HG03457 (cell line): ENCODE data around the gene PTPRN2.
"Not testable (repeated sequence)": the region's sequence is repeated elsewhere in the genome, so short reads cannot be mapped to it uniquely, and the experiment has no call there.

Source experiments
- ATAC-seq: cut with Tn5 transposase; IDR thresholded peaks from one replicate; pipeline ENCODE4 v1.9.1; 2021; ENCODE audit warnings: moderate number of reproducible peaks; ENCODE audit not compliant: unreplicated experiment

The PTPRN2 gene

DNA sequence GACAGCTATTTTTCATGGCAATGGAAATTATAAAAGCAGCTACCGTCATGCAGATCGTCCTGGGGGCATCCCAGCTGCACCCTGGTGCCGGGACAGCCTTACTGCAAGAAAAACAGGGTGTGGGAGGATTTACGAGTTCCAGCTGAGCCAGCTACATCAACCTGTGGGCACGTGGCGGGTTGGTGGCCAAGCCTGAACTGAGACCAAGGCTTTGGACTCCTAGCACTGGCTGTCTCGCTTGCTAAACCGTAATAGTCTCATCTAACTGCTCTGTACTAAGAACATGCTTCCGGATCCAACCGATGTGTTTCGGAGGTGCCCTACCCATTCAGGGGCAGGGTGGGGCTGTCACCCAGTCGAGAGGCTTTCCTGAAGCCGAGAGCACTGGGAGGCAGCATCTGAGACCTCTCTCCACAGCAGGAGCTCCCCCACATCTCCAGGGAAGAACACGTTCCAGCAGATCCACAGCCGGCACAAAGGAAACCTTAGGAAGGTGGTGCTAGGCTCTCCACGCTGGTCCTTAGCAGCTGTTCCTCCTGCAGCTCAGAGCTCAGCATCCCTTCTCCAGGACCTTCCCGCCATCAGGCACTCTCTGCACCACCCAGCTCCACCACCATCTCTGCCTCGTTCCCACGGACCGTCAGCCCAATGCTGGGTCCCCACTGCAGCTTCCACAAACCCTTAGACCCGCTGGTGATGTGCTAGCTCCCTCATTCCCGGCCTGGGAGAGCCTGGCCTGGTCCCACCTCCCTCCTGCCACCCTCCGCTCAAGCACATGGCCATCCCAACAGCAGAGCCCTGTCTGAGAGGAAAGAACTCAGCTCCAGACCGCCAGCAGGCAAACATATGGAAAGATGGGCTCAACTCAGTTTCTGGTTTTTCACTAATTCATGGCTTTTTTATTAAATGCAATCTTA lies 158.5 kb downstream of the PTPRN2 start:
- no peak for ATAC-seq

DNA sequence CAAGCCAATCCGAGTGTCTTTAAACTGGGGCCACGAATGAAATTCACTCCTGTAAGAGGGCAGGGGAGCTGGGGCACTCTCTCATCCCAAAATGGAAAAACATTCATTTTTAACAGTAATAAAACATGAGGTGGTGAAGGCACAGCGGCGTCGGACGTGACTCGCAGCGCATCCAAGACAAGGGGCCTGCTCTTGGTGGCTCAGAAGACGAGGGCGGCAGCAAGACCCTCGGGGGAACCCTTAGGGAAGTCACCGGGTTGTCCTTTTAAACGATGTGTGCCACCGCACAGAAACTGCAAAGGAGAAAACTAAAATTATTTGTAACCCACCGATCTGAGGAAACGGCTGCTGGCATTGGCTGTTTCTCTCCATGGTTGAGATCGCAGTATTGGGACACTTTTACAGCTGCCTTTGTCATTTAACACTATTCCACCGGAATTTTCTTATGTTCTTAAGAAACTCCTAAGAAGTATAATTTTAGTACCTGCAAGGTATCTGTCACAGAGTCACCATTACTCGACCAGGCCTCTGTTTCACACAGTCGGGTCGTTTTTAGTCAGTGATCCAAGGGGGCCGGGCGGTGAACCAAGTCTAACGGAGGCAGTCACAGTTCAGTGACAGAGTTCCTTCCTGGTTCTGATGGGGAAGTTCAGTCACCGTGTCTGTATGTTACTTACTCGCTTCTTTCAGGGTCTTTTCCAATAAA lies 159.3 kb downstream of the PTPRN2 start:
- no peak for ATAC-seq

DNA sequence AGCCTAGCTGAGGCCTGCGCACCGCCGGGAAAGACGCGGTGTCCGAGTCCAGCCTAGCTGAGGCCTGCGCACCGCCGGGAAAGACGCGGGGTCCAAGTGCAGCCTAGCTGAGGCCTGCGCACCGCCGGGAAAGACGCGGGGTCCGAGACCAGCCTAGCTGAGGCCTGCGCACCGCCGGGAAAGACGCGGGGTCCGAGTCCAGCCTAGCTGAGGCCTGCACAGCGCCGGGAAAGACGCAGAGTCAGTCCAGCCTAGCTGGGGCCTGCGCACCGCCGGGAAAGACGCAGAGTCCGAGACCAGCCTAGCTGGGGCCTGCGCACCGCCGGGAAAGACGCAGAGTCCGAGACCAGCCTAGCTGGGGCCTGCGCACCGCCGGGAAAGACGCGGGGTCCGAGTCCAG lies 161.9 kb downstream of the PTPRN2 start:
- not testable (repeated sequence) for ATAC-seq

DNA sequence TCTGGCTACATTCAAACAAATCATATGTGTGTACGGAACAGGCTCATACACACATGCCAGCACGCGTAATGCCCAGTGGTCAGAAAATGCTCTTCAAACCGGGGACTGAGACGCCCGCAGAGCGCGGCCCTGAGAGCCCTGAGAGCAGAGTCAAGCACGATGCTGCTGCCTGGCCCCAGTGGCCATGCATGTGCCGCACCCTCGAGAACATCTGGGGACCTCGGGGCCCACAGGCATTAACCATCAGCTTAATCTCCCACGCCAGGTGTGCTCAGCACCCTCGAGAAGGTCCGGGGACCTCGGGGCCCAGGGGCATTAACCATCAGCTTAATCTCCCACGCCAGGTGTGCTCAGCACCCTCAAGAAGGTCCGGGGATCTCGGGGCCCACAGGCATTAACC lies 163.1 kb downstream of the PTPRN2 start:
- no peak for ATAC-seq

DNA sequence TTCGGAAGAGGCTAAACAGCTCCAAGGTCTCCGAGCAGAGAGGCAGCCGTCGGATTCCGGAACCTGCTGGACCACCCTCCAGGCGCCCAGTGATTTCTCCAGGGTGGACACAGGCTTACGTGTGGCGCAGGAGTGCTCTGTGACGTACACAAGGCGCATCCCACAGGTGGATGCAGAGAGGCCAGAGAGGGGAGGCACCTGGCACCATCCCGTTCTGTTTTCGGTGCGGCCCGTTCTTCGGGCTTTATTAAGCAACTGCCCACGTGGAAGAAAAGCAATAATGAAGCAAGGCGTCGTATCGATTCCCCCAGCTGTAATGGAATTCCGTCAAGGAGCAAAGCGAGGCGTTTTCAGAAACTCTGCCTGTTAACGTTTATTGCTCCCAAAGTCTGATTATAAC lies 163.6 kb downstream of the PTPRN2 start:
- ATAC-seq: no peak

DNA sequence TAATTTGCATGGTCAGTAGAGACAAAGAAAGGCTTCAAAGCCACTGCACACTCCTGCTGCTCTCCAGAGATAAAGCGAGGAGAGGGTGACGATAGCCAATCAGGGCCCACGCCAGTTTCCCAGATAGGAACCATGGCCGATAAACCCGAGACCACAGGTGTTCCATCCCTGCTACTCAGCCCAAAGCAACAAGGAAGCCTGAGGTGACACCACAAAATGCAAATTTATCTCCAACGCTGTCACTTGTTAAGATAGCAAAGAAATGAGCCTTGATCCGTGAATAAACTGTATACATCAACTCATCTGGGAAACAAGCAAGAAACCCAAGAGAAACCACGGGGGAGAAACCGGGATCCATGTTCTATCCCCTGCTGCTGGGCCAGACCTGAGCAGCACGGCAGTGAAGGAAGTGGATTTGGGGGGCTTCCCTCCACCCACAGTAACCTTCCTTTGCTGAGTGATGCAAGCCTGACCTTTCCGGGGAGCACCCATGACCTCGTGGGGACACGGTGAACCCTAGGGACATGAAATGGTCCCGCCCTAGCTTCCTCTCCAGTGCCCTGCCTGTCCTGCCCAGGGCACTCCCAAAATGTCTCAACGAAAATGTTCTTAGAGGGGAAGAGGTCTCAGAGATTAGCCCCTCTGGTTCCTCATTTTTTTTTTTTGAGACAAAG lies 164.6 kb downstream of the PTPRN2 start:
- no peak for ATAC-seq

DNA sequence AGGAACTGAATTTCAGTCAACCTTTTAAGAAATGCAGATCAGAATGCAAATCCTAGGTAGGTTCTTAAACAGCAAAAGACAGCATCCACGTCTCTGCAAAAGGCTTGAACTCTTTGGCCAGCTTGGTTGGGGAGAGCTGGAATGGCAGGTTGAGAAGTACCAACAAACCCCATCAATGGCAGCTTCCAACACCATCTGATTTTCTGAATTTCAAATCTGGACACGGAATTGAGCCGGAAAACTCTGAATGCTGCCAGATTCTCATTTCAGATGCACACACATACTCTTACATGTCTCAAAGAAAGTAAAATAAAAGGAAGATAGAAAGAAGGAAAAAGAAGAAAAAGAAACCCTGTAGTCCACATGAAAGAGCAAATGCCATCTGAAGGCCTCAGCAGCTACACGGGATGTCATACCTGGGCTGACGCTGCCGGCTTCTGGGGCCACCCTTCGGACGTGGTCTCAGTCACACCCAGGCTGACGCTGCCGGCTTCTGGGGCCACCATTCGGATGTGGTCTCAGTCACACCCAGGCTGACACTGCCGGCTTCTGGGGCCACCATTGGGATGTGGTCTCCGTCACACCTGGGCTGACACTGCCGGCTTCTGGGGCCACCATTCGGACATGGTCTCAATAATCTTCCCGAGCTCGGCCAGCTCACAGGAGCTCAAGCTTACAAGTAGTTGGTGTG lies 165.3 kb downstream of the PTPRN2 start:
- ATAC-seq: no peak

DNA sequence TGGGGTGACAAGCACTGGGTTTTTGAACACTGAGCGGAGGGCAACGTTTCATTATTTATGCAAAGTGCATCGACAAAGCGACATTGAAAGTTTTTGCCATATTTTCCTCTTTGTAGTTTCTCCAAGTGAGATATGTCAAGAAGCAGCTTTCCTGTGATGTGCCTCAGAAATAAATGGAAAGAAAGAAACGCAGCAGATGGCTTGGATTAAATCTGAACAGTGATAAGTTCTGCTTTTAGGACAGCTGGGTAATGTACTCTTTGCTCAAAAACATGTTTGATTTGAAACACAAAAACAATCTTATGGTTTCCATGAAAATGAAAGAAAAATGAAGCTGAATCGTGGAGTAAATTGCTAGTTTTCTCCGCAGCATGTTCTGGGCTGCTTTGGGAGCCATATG lies 166.3 kb downstream of the PTPRN2 start:
- ATAC-seq: no peak

DNA sequence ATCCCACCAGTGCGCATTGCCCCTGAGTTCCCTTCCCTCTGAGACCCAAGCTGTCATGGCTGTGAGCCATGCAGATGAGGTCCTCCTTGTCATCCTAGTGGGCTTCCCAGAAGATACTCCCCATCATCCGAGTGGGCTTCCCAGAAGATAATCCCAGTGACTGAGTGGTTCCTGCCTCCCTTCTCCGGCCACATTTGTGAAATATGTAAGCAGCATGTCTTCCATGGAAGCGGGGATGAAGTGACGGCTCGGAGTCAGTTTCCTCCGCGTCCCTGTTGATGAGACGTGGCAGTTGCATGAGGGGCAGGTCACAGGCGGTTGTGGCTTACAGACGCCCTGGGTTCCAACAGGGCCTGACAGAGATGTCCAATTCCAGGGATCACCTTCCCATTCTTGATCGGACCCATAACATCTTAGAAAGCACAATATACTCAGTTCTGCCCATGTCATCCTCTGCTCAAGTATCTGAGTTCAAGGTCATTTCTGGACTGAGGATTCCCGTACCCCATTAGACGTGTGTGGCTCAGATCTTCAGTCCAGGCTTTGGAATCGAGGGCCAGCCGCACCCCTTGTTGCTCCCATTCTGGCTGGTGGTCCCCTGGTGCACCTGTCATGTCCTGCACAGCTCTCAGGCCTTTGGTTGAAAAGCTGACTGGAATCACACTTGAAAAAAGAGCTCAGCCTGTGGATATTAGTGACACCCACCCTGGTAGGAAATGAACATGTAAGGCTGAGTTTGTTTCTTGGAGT lies 166.9 kb downstream of the PTPRN2 start:
- ATAC-seq: no peak

DNA sequence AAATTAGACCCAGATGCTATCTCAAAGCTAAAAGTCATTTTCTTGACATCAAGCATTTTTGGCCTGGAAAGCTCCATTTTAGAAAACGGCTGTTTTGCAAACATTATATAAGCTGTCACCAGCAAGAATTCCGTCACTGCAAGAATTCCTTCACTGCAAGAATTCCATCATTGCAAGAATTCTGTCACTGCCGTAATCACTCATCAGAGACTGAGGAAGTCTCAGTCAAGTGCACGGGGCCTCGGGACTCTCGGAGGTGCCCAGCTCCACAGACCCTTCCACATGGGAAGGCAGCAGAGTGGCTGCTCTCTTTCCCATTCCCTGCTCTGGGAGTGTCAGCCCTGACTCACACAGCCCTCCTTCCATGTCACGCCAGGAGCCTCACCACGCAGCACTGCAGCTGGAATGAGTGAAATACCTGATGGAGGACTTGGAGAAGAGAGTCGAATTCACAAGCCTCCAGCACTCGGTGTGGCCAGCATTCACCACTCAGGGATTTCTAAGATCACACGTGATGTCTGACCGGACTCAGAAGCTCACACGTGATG lies 168.3 kb downstream of the PTPRN2 start:
- no peak for ATAC-seq

DNA sequence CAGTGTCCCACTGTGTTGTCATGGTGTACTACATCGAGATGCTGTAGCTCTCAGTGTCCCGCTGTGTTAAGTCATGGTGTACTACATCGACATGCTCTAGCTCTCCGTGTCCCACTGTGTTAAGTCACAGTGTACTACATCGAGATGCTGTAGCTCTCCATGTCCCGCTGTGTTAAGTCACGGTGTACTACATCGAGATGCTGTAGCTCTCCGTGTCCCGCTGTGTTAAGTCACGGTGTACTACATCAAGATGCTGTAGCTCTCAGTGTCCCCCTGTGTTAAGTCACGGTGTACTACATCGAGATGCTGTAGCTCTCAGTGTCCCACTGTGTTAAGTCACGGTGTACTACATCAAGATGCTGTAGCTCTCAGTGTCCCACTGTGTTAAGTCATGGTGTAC lies 169.2 kb downstream of the PTPRN2 start:
- ATAC-seq: not testable (repeated sequence)

DNA sequence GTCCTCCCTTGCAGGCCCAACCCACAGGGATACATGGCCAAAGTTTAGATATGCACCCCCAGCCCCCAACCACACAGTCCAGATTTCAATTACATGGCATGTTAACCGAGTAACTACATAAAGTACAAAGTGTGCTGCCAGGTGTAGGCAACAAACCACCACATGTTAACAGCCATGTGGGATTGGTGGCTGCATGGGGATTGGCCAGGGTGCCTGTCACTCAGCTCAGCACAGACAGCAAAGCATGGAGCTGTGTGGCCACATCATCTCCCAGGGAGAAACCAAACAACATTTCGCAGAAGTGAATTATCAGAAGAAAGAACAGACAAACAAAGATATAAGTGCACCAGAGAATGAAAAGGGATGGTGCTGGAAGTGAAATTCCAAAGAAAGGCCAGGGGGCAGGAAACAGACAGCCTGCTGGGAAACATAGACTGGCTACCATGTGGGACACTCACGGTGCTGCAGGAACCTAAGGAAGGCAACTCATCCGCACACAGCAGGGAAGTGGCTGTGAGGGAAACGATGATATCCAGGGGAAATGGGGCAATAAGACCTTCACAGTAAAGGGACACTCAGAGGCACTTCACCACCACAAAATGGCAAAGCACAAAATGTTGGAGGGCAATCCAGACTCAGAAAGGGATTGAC lies 171.2 kb downstream of the PTPRN2 start:
- ATAC-seq: no peak

DNA sequence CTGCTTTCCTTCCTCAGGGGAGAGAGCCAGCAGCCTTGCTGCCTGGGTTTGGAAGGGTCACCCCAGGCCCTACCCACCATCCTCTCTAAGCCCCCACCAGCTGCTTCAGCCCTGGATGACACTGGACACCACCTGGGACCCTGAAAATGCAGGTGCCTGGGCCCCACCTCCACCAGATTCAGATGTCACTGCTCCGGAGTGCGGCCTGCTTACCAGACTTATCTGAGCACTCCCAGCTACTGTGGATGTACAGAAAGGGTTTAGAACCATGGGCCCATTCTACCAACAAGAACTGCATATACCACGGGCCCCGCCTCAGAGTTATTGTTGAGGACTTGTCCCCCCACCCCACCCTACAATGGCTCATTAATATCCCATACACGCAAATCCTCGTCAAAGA lies 172.3 kb downstream of the PTPRN2 start:
- ATAC-seq: no peak

DNA sequence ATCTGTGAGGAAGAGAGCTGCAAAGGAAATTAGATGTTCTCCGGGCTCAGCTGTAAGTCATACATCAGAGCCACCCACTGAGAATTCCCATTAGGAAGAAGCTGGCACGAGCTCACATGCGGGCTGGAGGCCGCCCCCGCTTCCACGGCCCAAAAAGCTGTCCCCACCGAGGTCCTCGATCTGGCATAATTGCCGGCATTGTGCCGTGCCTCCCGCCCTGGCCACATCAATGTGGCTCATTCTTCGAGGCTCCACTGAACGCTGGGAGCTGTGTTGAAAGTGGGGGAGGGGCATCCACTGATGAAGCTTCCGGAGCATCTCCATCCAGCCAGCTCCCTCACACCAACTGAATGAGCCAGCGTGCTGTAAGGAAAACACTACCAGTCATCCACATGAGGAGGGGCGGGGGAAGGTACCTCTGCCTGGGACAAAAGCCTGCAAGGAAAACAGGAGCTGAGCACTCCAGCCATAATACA lies 173.1 kb downstream of the PTPRN2 start:
- ATAC-seq: no peak

DNA sequence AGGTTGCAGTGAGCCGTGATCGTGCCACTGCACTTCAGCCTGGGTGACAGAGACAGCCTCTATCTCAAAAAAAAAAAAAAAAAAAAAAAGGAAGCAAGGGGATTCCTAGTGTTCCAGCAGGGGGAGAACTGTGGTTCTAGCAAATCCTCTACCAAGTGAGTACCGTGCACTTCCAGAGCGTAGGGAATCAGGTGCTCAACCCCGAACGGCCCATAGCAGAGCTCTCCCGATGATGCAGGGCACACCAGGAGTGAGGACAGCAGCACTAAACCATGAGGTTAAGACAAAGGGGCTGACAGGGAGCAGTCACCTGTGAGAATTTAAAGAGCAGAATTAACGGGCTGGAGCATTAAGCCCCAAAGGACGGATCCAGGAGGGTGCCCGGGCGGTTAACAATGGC lies 173.6 kb downstream of the PTPRN2 start:
- ATAC-seq: no peak

DNA sequence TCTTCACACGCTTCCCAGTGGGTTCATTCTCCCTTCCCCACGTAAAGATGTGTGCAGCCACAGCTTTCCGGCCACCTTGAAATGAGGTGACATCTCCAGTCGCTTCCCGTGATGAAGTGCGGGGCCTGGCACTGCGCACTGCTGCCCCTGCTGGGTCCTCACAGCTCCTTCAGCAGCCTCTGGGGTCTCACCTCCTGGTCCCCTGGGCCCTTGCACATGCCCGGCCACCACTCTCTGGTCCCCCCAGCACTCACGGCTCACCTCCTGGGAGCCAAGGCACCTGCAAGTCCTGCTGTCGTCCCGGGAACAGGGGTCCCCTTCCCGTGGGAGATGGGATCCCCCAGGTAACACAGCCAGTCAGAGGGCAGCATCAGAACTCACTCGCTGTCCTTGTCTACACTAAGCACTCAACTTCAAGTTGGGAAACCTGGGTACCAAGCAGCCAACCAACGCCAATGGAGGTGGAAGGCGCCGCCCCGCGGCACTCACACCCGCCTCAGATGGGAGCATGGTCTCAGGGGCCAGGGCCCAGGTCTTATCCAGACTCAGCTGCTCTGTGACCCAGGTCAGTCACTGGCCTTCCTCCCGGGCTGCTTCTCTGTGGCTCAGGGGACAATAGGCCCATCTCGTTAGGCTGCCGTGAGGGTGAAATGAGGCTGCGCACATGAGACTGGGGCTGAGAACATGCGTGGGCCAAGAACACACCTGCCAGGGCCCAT lies 176.2 kb downstream of the PTPRN2 start:
- no peak for ATAC-seq

DNA sequence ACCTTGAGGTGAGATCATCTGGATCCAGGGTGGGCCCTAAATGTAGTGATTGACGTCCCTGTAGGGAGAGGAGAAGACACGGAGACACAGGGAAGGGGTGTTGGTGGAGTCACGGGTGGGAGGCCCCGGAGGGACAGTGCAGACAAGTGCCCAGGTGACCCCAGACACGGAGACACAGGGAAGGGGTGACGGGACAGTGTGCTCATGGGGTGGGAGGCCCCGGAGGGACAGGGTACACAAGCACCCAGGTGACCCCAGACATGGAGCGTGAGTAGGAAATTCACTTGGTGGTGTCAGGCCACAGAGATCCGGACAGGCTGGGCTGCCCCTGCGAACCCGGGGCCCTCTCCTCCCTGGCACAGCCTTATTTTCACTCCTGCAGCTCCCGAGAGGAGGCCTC lies 176.9 kb downstream of the PTPRN2 start:
- ATAC-seq: no peak

DNA sequence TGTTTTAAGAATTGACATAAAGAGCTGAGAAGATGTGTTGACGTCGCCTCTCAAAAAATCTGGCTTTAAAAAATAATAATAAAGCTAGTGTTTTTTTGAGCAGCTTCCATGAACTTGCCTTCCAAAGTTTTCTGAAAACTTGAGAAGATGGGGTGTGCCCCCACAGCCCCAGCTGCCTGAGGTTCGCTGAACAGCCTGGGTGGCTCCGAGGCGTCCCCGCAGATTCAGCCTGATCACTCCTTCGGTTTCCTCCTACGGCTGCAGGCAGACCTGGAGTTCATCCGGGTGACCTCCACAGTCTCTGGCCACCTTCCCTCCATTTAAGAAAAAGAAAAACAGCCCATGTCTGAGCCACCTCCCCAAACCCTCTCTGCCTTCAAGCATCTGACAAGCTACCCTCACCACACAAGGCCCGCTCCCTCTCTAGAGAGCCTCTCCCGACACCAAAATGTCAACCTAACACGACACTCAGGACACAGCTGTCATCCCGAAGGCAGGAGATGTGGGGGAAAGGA lies 177.8 kb downstream of the PTPRN2 start:
- ATAC-seq: no peak

DNA sequence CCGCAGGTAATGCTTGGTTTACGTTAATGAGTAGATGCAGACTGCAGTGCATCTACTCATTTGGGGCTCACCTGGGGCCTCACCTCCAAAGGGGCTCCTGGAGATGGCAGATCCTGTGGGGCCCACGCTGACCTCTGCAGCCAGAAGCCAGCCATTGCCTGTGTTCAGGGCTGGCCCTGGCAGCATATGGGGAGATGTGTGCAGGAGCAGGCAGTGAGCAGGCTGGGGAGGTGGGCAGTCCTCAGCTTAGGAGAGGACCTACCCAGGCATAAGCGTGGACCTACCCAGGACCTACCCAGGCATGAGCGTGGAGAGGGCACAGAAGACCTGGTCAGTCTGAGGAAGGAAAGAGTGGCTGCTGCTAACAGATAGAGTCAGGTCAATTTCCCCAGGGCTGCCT lies 178.5 kb downstream of the PTPRN2 start:
- no peak for ATAC-seq
